Activated B cell treated with CpG ODN at 0.5 μM for 24 hours (primary cell): ENCODE results near the gene RANBP9. TPM values are rescaled to one million over a fixed set of nuclear protein-coding genes. Genes with fewer than 3 reads are reported as not detected.

Experiments used
- ATAC-seq: fragments of 200-7000 bp; cut with Tn5 transposase; one replicate; pipeline ENCODE4 v1.10.0; 2021; ENCODE audit warnings: low read depth, mild to moderate bottlenecking, moderate library complexity
- CTCF ChIA-PET: fragments of 350-600 bp; sonication (Branson Sonifier 250); formaldehyde crosslinking; loops from one replicate; lab custom pipeline; 2021; ENCODE audit warnings: antibody characterized with exemption; lab: Charles Lee
- POLR2A ChIA-PET: fragments of 350-600 bp; sonication (Branson Sonifier 250); formaldehyde crosslinking; loops from one replicate; lab custom pipeline; 2021; ENCODE audit warnings: antibody characterized with exemption; lab: Charles Lee
- DNase-seq: peaks from one replicate; pipeline ENCODE4 v3.0.0; 2022
- H3K27ac Mint-ChIP-seq: one replicate; pipeline ENCODE4 v1.8.0; 2020; ENCODE audit warnings: mixed read lengths
- H3K27me3 Mint-ChIP-seq: one replicate; pipeline ENCODE4 v1.8.0; 2021; ENCODE audit warnings: mixed read lengths
- H3K36me3 Mint-ChIP-seq: one replicate; pipeline ENCODE4 v1.8.0; 2021; ENCODE audit warnings: low read depth, mixed read lengths
- H3K4me1 Mint-ChIP-seq: one replicate; pipeline ENCODE4 v1.8.0; 2021; ENCODE audit warnings: mixed read lengths
- H3K4me3 Mint-ChIP-seq: one replicate; pipeline ENCODE4 v1.8.0; 2020; ENCODE audit warnings: mild to moderate bottlenecking, mixed read lengths
- H3K9me3 Mint-ChIP-seq: one replicate; pipeline ENCODE4 v1.8.0; 2020; ENCODE audit warnings: mixed read lengths
- intact Hi-C: fragments of 100-400 bp; cut with micrococcal nuclease; formaldehyde crosslinking; loops from one replicate; pipeline ENCODE4 v1.15.1; 2024
- total RNA-seq: library from RNA; stranded (reverse); gene quantifications from 2 replicates; pipeline ENCODE4 v1.2.3, GENCODE V29; 2022
- TF ChIP-seq, protein P1 (sequence below): fragments of 200-600 bp; IDR thresholded peaks from one replicate; pipeline ENCODE4 v1.8.0; 2022; ENCODE audit warnings: antibody characterized with exemption, mild to moderate bottlenecking

RANBP9 gene
- total RNA-seq, 1 donor from 2014 or later = 34.7 TPM

DNA sequence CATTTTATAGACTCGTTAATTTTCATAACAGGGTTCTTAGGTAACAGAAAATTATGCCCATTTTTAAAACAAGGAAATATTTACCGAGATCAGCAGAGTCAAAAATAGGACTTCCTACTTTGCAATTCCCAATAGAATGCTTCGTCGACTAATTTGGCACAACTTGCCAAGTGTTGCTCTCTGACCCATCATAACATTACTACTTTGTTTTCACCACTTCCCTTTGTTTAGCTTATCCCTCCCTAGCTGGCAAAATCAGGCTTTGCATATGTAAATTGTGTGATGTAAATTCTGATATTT, 914 bp upstream of the RANBP9 start:
- H3K36me3 Mint-ChIP-seq = peaks cover 6% of the 10 kb centered on the region
- no peaks in the 10 kb centered on the region for H3K27me3 Mint-ChIP-seq
- H3K4me1 Mint-ChIP-seq = peaks cover 41% of the 10 kb centered on the region
- intact Hi-C loops = loop anchor here (1.0 to 5.0 kb wide), 7 partner anchors 35 to 1535 kb away; partner anchors contain the start of genes GFOD1, JARID2, MCUR1 and NOL7
- TF ChIP-seq, protein P1, sequence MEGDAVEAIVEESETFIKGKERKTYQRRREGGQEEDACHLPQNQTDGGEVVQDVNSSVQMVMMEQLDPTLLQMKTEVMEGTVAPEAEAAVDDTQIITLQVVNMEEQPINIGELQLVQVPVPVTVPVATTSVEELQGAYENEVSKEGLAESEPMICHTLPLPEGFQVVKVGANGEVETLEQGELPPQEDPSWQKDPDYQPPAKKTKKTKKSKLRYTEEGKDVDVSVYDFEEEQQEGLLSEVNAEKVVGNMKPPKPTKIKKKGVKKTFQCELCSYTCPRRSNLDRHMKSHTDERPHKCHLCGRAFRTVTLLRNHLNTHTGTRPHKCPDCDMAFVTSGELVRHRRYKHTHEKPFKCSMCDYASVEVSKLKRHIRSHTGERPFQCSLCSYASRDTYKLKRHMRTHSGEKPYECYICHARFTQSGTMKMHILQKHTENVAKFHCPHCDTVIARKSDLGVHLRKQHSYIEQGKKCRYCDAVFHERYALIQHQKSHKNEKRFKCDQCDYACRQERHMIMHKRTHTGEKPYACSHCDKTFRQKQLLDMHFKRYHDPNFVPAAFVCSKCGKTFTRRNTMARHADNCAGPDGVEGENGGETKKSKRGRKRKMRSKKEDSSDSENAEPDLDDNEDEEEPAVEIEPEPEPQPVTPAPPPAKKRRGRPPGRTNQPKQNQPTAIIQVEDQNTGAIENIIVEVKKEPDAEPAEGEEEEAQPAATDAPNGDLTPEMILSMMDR = no peak
- H3K27ac Mint-ChIP-seq = peak overlapping the region; percentile 99
- DNase-seq (no peak), ATAC-seq (no peak)
- H3K9me3 Mint-ChIP-seq = no peaks in the 10 kb centered on the region
- POLR2A ChIA-PET = interaction anchor here (0.6 to 4.4 kb wide), 5 partner anchors 12 to 97 kb away, joined by 3 to 34 read pairs (median 4); partner anchors contain the start of gene NOL7
- CTCF ChIA-PET = no interaction called here
- peak overlapping the region; percentile 97 for H3K4me3 Mint-ChIP-seq

GRCh38 chr6:13711324-13711732, 307 bp downstream of the RANBP9 start:
- Mint-ChIP-seq H3K36me3 (peaks cover 6% of the 10 kb centered on the region), H3K4me3 (peak overlapping the region; percentile 66), H3K9me3 (no peaks in the 10 kb centered on the region), H3K27ac (no peak overlapping the region), H3K27me3 (no peaks in the 10 kb centered on the region), H3K4me1 (peaks cover 44% of the 10 kb centered on the region)
- TF ChIP-seq, protein P1 = no peak
- ATAC-seq (peak; percentile 47), DNase-seq (no peak)
- CTCF ChIA-PET = interaction anchor here (1.3 kb wide), 1 partner anchor 96 kb away, joined by 5 read pairs; the partner anchor contains the start of gene NOL7
- POLR2A ChIA-PET = interaction anchor here (0.5 to 4.4 kb wide), 5 partner anchors 41 to 1916 kb away, joined by 3 to 34 read pairs (median 10); partner anchors contain the start of genes MCUR1, NOL7 and SIRT5
- intact Hi-C loops = loop anchor here (5.0 kb wide), 2 partner anchors 36 to 1536 kb away; partner anchors contain the start of gene JARID2

GRCh38 chr6:13710552-13711323, 897 bp downstream of the RANBP9 start:
- ATAC-seq = peak; percentile 4
- no peaks in the 10 kb centered on the region for H3K9me3 Mint-ChIP-seq
- POLR2A ChIA-PET = interaction anchor here (0.6 to 4.4 kb wide), 6 partner anchors 10 to 320 kb away, joined by 3 to 34 read pairs (median 10); partner anchors contain the start of genes MCUR1, NOL7 and SIRT5

DNA sequence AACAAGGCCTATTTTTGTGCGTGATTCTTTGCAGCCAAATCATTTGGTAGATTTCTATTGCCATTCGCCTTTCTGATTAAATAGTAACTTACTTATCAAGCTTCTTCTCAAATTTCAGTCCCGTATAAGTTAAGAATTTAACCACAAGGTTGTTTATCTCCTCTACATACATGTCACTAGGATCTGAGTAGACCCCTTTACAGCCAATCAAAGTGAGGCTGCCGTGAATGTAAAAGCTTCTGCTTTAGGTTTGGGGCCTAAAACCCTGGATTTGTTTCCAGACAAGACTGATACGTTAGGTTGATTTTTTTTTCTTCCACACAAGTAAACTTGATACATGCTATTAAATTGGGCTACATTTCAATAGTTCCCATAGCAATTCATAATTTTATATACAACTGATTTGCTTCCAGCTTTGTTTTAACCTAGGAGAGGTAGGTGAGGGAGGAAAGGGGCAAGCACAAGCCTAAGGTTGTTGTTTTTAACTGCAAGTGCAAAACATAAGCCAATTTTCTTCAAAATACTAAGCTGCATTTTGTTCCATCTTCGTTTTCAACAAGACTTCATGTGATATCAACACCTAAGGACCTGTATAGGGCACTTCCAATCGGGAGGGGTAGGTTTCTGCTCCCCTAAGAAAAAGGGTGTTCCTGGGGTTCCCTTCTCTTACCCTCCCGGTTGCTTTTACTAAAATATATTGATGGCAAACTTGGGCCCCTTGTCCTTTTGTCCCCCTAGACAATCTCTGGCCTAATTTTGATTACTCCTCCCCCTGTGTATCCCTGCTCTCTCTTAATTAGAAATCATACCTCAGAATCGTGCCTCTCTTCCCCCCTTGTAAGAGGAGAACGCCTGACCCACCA, 1.7 kb downstream of the RANBP9 start:
- no peak for ATAC-seq
- peak overlapping the region; percentile 86 for H3K4me3 Mint-ChIP-seq

More at GRCh38 chr6:13710552-13711323, 897 bp downstream of the RANBP9 start:
- peak; percentile 50 for DNase-seq
- TF ChIP-seq, protein P1 = no peak
- intact Hi-C loops = loop anchor here (1.0 to 5.0 kb wide), 3 partner anchors 10 to 1537 kb away; partner anchors contain the start of gene JARID2
- Mint-ChIP-seq H3K4me1 (peaks cover 44% of the 10 kb centered on the region), H3K36me3 (peaks cover 6% of the 10 kb centered on the region), H3K27me3 (no peaks in the 10 kb centered on the region), H3K27ac (peak overlapping the region; percentile 84), H3K4me3 (peak overlapping the region; percentile 86)
- CTCF ChIA-PET = interaction anchor here (1.3 kb wide), 1 partner anchor 96 kb away, joined by 5 read pairs; the partner anchor contains the start of gene NOL7

More for the DNA sequence above, 1.7 kb downstream of the RANBP9 start:
- H3K36me3 Mint-ChIP-seq = peaks cover 6% of the 10 kb centered on the region
- ChIA-PET CTCF (interaction anchor here (0.7 to 1.3 kb wide), 3 partner anchors 85 to 226 kb away, joined by 3 to 4 read pairs (median 3); partner anchors contain the start of gene NOL7), POLR2A (interaction anchor here (0.6 to 4.4 kb wide), 5 partner anchors 10 to 135 kb away, joined by 3 to 34 read pairs (median 6); partner anchors contain the start of genes MCUR1, NOL7 and SIRT5)
- TF ChIP-seq, protein P1 = no peak
- DNase-seq = no peak
- H3K4me1 Mint-ChIP-seq = peaks cover 44% of the 10 kb centered on the region
- intact Hi-C loops = loop anchor here (1.0 to 10.0 kb wide), 4 partner anchors 10 to 1537 kb away; partner anchors contain the start of gene JARID2
- peak overlapping the region; percentile 84 for H3K27ac Mint-ChIP-seq
- no peaks in the 10 kb centered on the region for H3K9me3 Mint-ChIP-seq
- no peaks in the 10 kb centered on the region for H3K27me3 Mint-ChIP-seq
